Activated CD4-positive, alpha-beta T cell treated with anti-CD3 and anti-CD28 coated beads, Interleukin-10, Interleukin-2, amounts not matched to agents 100 ng/mL and 50 ng/mL, durations not matched to agents 16 hours and 8 hours (primary cell): Measurements from ENCODE around the gene MARVELD2.
A peak's percentile ranks its signal among the peaks of the same experiment; 100 is the strongest.
"Not testable (repeated sequence)": the region's sequence is repeated elsewhere in the genome, so short reads cannot be mapped to it uniquely, and the experiment has no call there.

ENCODE experiments used
- DNase-seq: peaks from one replicate; pipeline ENCODE4 v3.0.0-alpha.2; 2020

MARVELD2 gene

DNA sequence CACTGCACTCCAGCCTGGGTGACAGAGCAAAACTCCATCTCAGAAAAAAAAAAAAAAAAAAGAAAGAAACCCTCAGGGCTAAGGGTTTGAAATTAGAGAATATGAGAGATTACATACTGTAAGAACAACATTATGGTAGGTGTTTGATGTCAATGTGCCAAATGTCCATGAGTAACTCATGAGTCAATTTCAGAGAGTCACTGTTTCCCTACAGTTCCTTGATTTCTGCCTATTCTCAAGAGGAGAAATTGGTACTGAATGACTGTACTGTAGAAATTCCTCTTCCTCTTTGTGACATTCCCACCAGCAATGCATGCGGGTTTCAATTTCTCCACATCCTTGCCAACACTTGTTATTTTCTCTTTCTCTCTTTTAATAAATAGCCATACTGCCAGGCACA, 35.2 kb downstream of the MARVELD2 start:
- no peak for DNase-seq

DNA sequence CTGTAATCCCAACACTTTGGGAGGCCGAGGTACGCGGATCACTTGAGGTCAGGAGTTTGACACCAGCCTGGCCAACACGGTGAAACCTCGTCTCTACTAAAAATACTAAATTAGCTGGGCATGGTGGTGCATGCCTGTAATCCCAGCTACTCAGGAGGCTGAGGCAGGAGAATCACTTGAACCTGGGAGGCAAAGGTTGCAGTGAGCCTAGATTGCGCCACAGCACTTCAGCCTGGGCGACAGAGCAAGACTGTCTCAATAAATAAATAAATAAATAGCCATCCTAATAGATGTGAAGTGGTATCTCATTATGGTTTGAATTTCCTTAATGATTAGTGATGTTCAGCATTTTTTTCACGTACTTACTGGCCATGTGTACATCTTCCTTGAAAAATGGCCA, 35.6 kb downstream of the MARVELD2 start:
- not testable (repeated sequence) for DNase-seq

DNA sequence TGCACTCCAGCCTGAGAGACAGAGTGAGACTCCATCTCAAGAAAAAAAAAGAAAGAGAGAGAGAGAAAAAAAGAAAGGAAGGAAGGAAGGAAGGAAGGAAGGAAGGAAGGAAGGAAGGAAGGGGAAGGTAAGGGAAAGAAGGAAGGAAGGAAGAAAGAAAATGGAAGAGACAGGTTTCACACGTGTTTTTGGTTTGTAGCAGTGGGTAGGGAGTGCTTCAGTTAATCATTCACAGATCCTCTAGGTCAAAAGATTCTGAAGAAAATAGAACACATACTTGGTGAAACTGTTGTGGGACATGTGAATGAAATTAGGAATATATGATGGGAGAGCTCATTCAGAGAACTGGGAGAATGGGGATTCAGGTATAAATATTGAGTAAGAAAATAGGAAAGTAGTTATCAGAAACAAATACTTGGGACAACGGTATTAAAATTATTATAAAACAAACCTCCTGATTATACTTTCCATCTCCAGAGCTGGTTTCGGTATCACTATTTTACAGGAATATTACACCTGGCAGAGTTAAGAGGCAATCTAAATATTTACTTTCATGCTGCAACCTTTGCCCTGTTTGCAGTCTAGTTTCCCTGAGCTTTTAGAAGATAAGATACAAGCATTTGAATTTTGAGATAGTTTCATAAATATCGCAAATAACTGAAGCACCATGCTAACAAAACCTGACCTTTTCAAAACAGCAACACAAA, 37.2 kb downstream of the MARVELD2 start:
- no peak for DNase-seq

DNA sequence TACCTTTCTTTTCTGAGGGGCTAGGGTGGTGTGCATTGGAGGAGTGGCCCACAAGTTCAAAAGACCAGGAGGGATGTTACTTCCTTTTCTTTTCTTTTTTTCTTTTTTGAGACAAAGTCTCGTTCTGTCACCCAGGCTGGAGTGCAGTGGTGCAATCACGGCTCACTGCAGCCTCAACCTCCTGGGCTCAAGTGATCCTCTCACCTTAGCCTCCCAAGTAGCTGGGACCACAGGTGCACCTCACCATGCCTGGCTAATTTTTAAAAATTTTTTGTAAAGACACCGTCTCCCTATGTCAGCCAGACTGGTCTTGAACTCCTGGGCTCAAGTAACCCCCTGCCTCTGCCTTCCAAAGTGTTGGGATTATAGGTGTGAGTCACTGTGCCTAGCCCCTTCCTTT, 38.6 kb downstream of the MARVELD2 start:
- DNase-seq: not testable (repeated sequence)

DNA sequence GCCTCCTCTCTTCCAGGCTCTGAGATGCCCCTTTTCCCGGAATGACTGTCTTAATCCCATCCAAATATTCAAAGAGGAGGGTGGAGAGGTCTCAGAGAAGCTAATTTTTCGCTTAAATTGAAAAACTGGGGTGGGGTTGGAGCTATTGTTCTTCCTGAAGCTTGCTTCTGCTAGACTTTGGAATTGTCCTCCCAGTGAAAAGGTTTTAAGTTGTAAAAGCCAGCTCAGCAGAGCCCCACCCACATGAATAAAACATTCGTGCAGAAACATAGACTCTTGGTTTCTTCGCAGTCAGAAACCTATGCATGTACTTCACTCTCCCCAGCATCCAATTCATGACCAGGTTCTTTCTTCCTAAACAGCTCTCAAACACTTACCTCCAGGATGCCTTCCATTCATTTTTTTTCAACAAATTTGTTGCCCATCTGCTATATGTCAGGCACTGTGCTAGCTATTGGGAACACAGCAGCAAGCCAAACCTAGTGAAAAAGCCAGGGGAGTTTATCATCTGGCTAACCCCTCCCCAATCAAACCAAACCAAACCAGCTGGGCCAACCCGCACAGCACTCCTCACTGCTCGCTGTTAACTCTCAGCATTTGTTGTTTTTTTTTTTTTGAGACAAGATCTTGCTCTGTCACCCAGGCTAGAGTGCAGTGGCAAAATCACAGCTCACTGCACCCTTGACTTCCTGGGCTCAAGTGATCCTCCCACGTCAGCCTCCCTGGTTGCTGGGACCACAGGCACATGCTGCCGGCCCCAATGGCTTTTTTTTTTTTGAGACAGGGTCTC, 39.7 kb downstream of the MARVELD2 start:
- DNase-seq: no peak

DNA sequence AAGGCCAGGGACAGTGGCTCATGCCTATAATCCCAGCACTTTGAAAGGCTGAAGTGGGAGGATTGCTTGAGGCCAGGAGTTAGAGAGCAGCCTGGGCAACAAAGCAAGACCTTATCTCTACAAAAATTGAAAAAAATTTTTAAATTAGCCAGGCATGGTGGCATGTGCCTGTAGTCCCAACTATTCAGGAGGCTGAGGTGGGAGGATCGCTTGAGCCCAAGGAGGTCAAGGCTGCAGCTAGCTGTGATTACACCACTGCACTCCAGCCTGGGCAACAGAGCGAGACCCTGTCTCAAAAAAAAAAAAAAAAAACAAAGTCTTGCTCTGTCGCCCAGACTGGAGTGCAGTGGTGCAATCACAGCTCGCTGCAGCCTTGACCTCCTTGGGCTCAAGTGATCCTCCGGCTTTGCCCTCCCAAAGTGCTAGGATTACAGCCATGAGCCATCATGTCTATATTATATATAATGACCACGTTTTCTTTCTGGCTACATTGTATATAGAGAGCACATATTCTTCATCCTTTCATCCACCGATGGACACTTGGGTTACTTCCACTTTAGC, 40.6 kb downstream of the MARVELD2 start:
- DNase-seq: not testable (repeated sequence)

DNA sequence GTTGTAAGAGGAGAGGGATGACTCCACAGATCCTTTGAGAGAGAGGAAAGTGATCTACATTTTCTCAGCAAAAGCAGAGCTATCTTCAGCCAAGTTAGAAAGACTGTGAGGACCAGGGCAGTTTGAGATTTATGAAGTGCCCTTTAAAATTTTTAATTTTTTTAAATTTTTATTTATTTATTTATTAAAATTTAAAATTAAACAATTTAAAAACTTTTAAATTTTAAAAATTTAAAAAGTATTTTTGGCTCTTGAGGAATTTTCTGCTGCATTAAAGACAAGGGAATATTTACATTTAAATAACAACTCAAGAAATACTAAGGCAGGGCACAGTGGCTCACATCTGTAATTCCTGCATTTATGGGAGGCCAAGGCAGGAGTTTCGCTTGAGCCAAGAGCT, 47.3 kb downstream of the MARVELD2 start:
- no peak for DNase-seq

DNA sequence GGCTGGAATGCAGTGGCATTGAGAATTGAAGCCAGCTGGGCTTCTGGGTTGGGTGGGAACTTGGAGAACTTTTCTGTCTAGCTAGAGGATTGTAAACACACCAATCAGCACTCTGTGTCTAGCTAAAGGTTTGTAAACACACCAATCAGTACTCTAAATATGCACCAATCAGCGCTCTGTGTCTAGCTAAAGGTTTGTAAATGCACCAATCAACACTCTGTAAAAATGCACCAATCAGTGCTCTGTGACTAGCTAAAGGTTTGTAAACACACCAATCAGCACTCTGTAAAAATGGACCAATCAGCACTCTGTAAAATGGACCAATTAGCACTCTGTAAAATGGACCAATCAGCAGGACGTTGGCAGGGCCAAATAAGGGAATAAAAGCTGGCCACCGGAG, 51.5 kb downstream of the MARVELD2 start:
- DNase-seq: not testable (repeated sequence)

DNA sequence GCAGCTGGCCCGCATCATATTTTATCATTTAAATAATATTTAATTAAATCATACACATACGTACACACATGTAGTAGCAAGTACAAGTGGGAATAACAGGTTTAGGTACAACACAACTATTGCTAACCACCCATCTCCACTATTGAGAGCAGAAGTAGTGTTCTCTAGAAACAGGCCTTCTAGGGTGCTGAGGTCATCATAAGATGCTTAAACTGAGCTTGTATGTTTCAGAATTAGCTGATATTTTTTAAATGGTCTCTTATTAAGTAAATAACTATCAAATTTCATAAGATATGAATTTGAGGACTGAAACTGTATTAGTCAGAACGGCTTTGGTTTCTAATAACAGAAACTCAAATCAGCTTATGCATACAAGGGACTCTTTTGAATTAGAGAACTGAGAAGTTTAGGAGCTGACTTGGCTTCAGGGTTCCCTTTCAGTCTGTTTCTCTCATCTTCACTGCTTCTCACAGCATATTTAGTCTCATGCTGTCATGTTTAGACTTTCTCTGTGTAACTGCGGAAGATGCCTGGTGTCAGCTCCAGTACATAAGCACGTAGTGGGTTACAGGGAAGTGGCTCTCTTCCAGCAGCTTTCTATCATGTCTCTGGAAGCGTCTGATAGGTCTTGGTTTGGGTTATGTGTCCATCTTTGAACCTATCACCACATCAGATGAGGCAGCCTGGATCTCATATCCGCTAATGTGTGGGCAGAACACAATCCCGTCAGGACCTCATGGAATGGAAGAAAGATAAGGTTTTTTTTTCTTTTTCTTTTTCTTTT, 52.7 kb downstream of the MARVELD2 start:
- DNase-seq: no peak

DNA sequence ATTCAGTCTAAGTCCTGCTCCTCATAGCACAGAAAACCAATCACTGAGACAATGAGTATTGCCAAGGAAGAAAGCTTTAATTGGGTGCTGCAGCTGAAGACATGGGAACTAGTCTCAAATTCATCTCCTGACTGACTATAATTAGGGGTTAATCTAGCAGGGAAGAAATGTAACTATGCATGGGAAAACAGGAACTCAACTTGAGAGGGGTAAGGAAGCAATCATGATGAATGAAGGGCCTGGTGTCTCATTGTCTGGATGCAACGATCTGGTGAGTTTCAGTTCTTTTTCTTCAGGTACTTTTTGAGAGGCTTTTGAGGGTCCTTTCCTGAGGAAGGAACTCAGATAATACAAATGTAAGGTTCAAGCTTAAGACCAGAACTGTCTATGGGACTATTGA, 53.7 kb downstream of the MARVELD2 start:
- DNase-seq: no peak

DNA sequence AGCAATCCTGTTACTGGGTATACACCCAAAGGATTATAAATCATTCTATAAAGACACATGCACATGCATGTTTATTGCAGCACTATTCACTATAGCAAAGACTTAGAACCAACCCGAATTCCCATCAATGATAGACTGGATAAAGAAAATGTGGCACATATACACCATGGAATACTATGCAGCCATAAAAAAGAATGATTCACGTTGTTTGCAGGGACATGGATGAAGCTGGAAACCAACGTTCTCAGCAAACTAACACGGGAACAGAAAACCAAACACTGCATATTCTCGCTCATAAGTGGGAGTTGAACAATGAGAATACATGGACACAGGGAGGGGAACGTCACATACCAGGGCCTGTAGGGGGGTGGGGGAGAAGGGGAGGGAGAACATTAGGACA, 56.6 kb downstream of the MARVELD2 start:
- not testable (repeated sequence) for DNase-seq

DNA sequence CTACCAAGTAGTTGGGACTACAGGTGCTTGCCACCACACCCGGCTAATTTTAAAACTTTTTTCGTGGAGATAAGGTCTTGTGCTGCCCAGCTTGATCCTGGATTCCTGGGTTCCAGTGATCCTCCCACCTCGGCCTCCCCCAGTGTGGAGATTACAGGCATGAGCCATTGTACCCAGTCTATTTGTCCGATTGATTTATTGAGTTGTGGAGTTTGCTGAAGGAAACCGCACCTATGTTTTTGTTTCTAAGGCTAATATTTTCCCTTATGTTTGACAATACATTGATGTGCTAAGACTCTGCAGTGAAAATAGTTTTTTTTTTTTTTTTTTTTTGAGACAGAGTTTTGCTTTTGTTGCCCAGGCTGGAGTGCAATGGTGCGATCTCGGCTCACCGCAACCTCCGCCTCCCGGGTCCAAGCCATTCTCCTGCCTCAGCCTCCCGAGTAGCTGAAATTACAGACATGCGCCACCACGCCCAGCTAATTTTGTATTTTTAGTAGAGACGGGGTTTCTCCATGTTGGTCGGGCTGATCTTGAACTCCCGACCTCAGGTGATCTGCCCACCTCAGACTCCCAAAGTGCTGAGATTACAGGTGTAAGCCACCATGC, 57.7 kb downstream of the MARVELD2 start:
- not testable (repeated sequence) for DNase-seq

DNA sequence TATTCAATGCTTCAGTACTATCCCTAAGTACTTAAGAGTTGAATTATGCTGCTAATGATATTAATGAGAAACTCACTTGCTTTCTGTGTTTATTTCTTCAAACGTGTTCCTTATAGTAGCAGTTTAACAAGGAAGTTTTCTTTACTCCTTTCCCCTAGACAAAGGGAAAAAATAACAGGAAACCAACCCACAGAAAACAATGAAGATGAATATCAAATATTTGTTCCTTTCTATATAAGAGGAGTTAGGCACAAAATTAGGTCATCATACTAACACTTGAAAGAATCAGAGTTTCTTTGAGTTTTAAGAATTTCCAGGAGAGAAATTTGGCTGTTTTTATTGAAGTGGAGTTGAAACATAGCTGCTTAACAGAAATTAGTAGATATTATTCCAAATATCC, 62.3 kb downstream of the MARVELD2 start:
- no peak for DNase-seq

DNA sequence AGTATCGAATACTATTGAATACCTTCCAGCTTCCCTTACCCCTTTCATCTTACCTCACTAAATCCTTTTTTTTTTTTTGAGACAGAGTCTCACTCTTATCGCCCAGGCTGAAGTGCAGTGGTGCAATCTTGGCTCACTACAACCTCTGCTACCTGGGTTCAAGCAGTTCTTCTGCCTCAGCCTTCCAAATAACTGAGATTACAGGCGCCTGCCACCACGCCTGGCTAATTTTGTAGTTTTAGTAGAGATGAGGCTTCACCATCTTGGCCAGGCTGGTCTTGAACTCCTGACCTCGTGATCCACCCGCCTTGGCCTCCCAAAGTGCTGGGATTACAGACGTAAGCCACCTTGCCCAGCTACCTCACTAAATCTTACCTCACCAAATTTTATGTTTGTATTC, 63.4 kb downstream of the MARVELD2 start:
- DNase-seq: not testable (repeated sequence)

DNA sequence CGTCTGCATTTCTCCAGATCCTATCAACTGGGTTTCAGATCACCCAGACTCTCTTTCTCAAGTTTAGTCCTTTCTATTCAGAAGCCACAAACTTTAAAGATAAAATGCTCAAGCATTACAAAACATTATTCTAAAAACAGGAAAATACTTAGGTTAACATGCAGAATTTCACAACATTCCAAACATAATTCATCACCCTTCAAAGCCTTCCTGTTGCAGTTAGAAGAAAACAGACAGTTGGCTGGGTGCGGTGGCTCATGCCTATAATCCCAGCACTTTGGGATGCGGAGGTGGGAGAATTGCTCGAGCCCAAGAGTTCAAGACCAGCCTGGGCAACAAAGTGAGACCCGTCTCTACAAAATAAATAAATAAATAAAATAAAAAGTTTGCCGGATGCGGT, 70.0 kb downstream of the MARVELD2 start:
- DNase-seq: no peak

DNA sequence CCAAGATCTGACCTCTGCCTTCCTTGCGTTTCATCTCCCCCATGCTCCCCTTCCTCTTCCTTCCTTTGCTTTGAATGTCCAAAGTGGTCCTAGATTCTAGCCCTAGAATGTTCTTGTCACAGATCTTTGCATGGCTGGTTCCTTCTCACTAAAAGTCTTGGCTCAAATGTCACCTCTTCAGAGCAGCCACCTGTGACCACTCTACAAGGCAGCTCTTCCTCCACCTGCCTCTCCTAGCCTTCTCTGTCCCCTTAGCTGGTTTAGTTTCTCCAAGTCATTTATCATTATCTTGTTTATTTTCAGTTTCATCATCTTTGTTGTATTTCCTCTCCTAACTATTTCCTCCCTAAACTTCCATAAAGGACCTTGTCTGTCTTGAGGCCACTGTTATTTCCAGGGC, 70.6 kb downstream of the MARVELD2 start:
- DNase-seq: no peak

DNA sequence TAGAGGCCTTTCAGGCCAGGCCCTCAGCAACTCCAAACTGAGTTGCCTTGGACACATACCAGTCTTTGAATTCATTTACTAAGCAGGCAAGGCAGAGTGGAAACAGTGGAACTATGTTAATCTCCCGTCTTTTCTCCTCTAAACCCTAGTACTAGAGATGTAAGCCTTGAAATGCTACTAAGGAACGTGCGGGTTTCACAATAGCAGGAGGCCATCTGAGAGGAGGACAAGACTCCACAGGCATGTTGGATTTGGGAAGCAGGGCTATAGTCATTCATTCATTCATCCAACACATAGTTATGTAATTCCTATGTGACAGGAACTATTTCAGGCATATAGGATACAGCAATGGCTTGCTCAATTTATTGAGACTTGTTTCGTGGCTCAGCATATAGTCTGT, 74.3 kb downstream of the MARVELD2 start:
- no peak for DNase-seq

DNA sequence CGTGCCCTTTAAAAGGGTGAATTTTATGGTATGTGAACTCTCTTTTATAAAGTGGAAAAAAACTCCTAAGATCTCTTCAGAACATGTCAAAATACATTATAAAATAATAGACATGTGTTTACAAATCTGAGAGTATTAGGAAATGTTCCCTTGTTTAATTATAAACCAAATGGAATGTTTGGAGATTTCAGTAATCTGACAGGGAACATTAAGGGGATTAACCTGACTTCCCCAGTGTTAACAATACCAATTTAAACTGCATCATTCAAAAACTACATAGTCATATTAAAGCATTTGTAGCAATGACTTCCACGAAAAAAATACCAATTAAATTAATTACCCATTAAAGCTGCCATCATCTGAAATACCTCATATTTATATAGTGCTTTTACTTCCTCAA, 76.1 kb downstream of the MARVELD2 start:
- no peak for DNase-seq

DNA sequence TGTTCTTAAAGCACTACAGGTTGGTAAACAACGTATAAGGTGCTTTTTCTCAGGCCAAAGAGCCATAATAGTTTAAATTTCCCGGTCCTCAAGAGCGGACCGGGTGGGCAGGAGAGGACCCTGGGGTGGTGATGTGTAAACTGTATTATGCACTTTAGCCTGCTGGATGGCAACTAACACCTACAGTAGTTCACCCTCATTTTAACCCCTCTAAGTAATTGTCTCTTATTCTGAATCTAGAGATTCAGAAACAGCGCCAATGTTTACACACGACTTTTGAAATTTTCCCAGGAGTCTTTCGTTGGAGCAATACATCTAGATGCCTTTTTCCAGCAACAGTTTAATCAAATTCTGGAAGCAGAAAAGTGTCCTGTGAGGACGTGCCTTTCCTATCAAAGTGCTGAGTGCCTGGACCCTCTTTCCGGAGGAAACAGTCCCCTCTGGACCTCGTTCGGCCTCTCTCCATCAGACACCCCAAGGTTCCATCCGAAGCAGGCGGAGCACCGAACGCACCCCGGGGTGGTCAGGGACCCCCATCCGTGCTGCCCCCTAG, 77.0 kb downstream of the MARVELD2 start:
- no peak for DNase-seq

DNA sequence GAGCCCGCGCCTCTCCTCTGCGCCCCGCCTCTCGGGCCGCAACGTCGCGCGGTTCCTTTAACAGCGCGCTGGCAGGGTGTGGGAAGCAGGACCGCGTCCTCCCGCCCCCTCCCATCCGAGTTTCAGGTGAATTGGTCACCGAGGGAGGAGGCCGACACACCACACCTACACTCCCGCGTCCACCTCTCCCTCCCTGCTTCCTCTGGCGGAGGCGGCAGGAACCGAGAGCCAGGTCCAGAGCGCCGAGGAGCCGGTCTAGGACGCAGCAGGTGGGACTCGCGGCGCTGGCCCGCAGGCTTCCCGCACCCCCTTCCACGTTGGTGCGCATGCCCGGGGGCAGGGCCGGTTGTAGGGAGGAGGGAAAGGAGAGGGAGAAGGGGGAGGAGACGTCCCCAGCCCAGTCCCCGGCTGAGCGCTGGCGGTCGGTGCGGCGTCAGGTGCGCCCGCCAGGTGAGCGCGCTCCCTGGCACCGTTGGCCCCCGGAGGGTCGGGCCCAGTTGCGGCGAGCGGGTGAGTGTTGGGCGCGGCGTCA, 77.5 kb downstream of the MARVELD2 start, which contains the start of gene OCLN:
Gene OCLN, plus strand, starts transcription at position 400 of the 532 bp plus-strand sequence. CDS start 11,455 bp downstream, outside the sequence.
- DNase-seq: peak; percentile 4

DNA sequence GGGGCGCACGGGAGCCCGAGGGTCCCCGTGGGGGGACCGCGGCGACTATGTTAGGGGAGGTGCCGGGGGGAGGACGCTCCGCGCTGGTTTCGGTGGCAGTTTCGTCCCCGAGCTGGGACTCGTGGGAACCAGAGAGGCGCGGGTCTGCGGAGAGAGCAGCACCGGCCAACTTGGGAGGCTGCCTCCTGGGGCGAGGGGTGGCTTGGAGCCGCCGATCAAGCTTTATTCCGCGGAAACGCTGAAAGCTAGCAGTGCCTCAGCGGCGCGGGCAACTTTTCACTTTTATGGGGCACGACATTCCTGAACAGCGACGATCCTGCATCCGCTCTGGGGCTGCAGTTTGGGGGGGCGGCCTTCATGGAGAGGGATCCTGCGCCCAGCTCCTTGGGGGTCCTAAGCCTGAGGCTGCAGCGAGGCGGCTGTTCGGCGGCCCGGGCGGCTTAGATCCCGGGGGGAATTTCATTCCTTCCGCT, 78.0 kb downstream of the MARVELD2 start:
- no peak for DNase-seq
